NB4 (cell line): ENCODE results near the gene CNBP.

Experiments
- CTCF ChIP-seq: IDR thresholded peaks from one replicate; pipeline ENCODE4 v1.5.1; 2012; ENCODE audit warnings: low read depth, low read length
- MYC ChIP-seq: IDR thresholded peaks from 2 replicates; pipeline ENCODE4 v1.6.1; 2011; ENCODE audit warnings: low read depth, low read length
- POLR2A ChIP-seq: IDR thresholded peaks from 2 replicates; pipeline ENCODE4 v1.6.1; 2011; ENCODE audit warnings: mild to moderate bottlenecking; ENCODE audit not compliant: insufficient read length; ENCODE audit errors: extremely low read depth

- TF ChIP-seq CTCF (no peak), MYC (no peak), POLR2A (no peak)
Measured at GRCh38 chr3:129218742-129219141, 35.0 kb upstream of the CNBP start.
